Measurements from ENCODE around the gene GSTM4. TPM values are rescaled to one million over a fixed set of nuclear protein-coding genes. Genes with fewer than 3 reads are reported as not detected.

Gene GSTM4
- total and polyA plus RNA-seq, 9 of the 15 experiments (the other 6 are each of a cell fraction or from before 2014, with no cell fraction given) = 18.8 to 53.4 (median 38.8) TPM

DNA sequence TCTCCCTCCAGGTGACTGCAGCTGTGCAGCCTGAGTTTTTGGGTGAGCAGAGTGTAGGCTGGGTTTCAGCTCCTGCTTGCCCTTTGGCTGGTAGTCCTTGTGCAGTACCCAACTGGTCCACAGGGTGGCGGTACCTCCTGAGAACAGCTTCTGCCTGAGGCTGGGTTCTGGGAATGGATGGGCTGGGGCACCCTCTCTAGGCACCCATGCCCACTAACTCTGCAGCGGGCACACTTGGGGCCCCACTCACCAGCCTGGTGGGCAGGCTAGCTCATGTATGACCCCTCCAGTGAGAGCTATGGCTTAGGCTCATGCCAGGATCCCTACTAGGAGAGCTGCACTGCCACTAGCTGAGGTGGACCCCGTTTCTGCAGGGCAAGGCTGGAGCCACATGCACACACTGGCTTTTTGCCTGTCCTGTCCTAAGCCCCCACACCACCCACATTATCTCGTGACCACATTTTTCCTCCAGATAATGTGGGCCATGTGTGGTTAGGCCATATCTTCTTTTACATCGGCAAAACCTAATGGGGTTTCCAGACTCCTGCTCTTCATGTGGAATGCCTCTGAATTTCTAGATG, 15.5 kb upstream of the GSTM4 start (continued):
- TF ChIP-seq, protein P1, sequence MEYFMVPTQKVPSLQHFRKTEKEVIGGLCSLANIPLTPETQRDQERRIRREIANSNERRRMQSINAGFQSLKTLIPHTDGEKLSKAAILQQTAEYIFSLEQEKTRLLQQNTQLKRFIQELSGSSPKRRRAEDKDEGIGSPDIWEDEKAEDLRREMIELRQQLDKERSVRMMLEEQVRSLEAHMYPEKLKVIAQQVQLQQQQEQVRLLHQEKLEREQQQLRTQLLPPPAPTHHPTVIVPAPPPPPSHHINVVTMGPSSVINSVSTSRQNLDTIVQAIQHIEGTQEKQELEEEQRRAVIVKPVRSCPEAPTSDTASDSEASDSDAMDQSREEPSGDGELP (CRISPR knock-in tag; IDR thresholded peaks at IDR 0.05; ENCODE audit: borderline replicate concordance) = peak; percentile 60; the same call in 1 of the 2 replicates
- TF ChIP-seq NCOA6 (IDR thresholded peaks at IDR 0.05) (no peak), NCOA1 (IDR thresholded peaks at IDR 0.05; ENCODE audit: low read depth) (no peak), GMEB1 (CRISPR knock-in tag; IDR thresholded peaks at IDR 0.05) (no peak), ASH1L (IDR thresholded peaks at IDR 0.05; ENCODE audit: borderline replicate concordance, low read depth, partially characterized antibody) (no peak), FOXP1 (CRISPR knock-in tag; IDR thresholded peaks at IDR 0.05) (no peak)
- TF ChIP-seq, protein P2, sequence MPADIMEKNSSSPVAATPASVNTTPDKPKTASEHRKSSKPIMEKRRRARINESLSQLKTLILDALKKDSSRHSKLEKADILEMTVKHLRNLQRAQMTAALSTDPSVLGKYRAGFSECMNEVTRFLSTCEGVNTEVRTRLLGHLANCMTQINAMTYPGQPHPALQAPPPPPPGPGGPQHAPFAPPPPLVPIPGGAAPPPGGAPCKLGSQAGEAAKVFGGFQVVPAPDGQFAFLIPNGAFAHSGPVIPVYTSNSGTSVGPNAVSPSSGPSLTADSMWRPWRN (IDR thresholded peaks at IDR 0.05; ENCODE audit: low read depth) = no peak
- TF ChIP-seq, protein P3, sequence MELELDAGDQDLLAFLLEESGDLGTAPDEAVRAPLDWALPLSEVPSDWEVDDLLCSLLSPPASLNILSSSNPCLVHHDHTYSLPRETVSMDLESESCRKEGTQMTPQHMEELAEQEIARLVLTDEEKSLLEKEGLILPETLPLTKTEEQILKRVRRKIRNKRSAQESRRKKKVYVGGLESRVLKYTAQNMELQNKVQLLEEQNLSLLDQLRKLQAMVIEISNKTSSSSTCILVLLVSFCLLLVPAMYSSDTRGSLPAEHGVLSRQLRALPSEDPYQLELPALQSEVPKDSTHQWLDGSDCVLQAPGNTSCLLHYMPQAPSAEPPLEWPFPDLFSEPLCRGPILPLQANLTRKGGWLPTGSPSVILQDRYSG (tag; conservative IDR thresholded peaks at IDR 0.05; ENCODE audit: low read depth) = 0 out of 2 replicates have a peak, but pooled peaks have one; percentile 33

All from K562 (cell line).